ENCODE measurements around the gene WBP2. TPM values are rescaled to one million over a fixed set of nuclear protein-coding genes. Genes with fewer than 3 reads are reported as not detected.

The WBP2 gene
- total and polyA plus RNA-seq, 2 of the 8 experiments (the other 6 are each of a cell fraction or from before 2014, with no cell fraction given): 48.2 to 71.2 TPM

DNA sequence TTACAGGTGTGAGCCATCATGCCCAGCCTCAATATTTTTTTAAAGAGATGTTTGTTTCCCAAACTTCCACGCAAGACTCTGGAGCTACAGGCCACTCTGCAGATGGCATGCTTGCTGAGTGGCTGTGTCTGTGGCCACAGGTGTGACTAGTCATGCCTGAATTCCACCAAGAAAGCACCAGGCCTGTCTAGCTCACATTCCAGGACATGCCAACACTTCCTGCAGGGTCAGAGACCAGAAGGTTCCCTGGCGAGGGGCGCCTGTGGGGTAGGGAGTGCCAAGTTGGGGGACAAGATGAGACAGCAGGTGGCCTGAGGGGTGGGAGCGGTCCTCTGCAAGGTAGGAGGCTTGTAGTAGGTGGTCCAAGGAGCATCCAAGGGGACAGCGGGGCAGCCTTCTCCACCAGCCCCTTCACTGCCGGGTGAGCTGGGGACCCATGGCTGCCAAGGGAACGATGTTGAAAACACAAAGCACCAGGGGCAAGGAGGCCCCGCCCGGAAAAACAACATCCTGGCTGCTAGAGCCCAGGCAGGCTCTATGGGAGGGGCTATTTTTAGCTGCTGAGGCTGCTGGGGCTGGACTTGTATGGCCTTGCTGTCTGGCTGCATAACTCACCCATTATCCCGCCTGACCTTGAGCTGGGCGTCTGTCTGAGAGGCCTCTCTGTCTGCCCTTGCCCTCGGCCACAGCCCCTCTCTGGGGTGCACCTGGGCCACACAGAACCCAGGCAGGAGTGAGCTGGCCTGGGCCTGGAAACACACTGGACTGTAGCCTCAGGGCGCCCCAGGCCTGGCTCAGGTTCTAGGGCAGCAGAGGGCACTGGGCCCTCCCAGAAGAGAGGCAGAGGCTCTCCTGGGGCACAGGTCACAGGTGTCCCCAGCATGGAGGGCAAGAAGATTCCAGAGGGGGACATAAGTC lies 17.6 kb upstream of the WBP2 start:
- H2BK120ac ChIP-seq (replicated peaks; ENCODE audit: low read depth, low read length): no peak overlapping the region
- H3K18ac ChIP-seq (ENCODE audit: extremely low read depth, low read length): no peak overlapping the region
- TF ChIP-seq TEAD4 (IDR thresholded peaks at IDR 0.05; ENCODE audit: low read depth, low read length) (peak; percentile 20; the same call in 1 of the 2 replicates), RAD21 (IDR thresholded peaks at IDR 0.05 in 1 of 2, conservative IDR thresholded peaks at IDR 0.05 in 1 of 2; ENCODE audit: low read depth in 2 of 2, low read length in 2 of 2) (no peak)
- H3K79me1 ChIP-seq (ENCODE audit: low read depth, low read length): no peaks in the 10 kb centered on the region
- H3K36me3 ChIP-seq (ENCODE audit: control insufficient read depth in 2 of 4, insufficient read depth in 4 of 4, low read length in 3 of 4): no peaks in the 10 kb centered on the region
- peak overlapping the region; percentile 18; the same call in 1 of the 2 replicates for H3K27ac ChIP-seq (ENCODE audit: low read depth, low read length)
- peaks cover 0 to 24% (median 13%) of the 10 kb centered on the region in 4 experiments; a peak in 6 of 7 replicates for H3K4me1 ChIP-seq (replicated peaks in 1 of 4; ENCODE audit: control insufficient read depth in 3 of 4, insufficient read depth in 4 of 4, low read length in 3 of 4)
- 86% methylated on average over 13 of the region's 13 CpGs; no CpG with 5 or more reads in 1 of the 2 experiments for WGBS, 2 experiments (ENCODE audit: extremely low coverage in 1 of 2, insufficient coverage in 1 of 2, insufficient read length in 1 of 2, insufficient replicate concordance in 2 of 2, low coverage in 1 of 2, low lambda C conversion rate in 2 of 2, missing lambda C conversion rate in 1 of 2)
- H4K8ac ChIP-seq (ENCODE audit: extremely low read depth, insufficient read depth, low read length): peak overlapping the region; percentile 60
- no peak overlapping the region for H2BK12ac ChIP-seq (ENCODE audit: low read depth, low read length)
- peaks cover 5 to 16% (median 13%) of the 10 kb centered on the region in 4 experiments; a peak in 6 of 7 replicates for H3K27me3 ChIP-seq (replicated peaks in 1 of 4; ENCODE audit: control insufficient read depth in 3 of 4, extremely low read depth in 1 of 4, insufficient read depth in 3 of 4, low read length in 3 of 4)
- peak overlapping the region; percentile 12 for H2BK5ac ChIP-seq (ENCODE audit: low read depth, low read length)
- no peak overlapping the region for H3K14ac ChIP-seq (ENCODE audit: insufficient read length)
- no peak overlapping the region for H2AK5ac ChIP-seq (ENCODE audit: low read depth, low read length)
- POLR2A ChIA-PET (ENCODE audit: partially characterized antibody): interaction anchor here (1.1 to 12.1 kb wide), 4 partner anchors 11 to 97 kb away, joined by 3 to 143 read pairs (median 6); partner anchors contain the start of gene TRIM65
- no peaks in the 10 kb centered on the region for H4K20me1 ChIP-seq (replicated peaks in 1 of 2; ENCODE audit: control insufficient read depth in 1 of 2, insufficient read depth in 2 of 2, low read length in 2 of 2)
- H3K9me3 ChIP-seq (ENCODE audit: insufficient read depth in 2 of 2, low read depth in 1 of 2, low read length in 1 of 2): no peaks in the 10 kb centered on the region
- H4K5ac ChIP-seq (ENCODE audit: insufficient read length, low read depth, low read length): no peak overlapping the region
- no peak for FAIRE-seq
- DNase-seq (ENCODE audit: low read depth in 1 of 2, low spot score in 2 of 2): no peak
- H3K4me3 ChIP-seq (ENCODE audit: extremely low read depth in 1 of 4, insufficient read depth in 2 of 4, low read depth in 3 of 4, low read length in 4 of 4): no peak overlapping the region
- H3K4me2 ChIP-seq (ENCODE audit: insufficient read depth in 1 of 2, low read depth in 2 of 2, low read length in 2 of 2): no peak overlapping the region; a peak in 1 of 4 replicates
- peak overlapping the region; percentile 5 for H4K91ac ChIP-seq (replicated peaks; ENCODE audit: insufficient read length, low read length)
- no peaks in the 10 kb centered on the region for H3K79me2 ChIP-seq (ENCODE audit: control insufficient read depth in 1 of 2, insufficient read depth in 2 of 2, low read length in 2 of 2)
- no peak overlapping the region for H3K56ac ChIP-seq (replicated peaks; ENCODE audit: insufficient read length, low read depth, low read length)
- CTCF ChIA-PET (ENCODE audit: partially characterized antibody): interaction anchor here (0.8 to 11.3 kb wide), 10 partner anchors 11 to 147 kb away, joined by 3 to 157 read pairs (median 4); partner anchors contain the start of genes CDK3, MRPL38, TRIM65 and WBP2
- H2AFZ ChIP-seq (ENCODE audit: low read length): 0 out of 2 replicates have a peak overlapping the region, but pooled peaks have one; percentile 62
- no peak overlapping the region for H2BK20ac ChIP-seq (ENCODE audit: low read length)
- peaks cover 5% of the 10 kb centered on the region; the same call in 1 of the 2 replicates for H3K23me2 ChIP-seq (ENCODE audit: low read depth, low read length)
- no peak overlapping the region for H3K9ac ChIP-seq (replicated peaks in 1 of 4; ENCODE audit: extremely low read depth in 1 of 4, low read depth in 3 of 4, low read length in 3 of 4)
- no peak overlapping the region for H2BK15ac ChIP-seq (ENCODE audit: low read length)
- H3K4ac ChIP-seq (replicated peaks; ENCODE audit: insufficient read length, low read depth, low read length): no peak overlapping the region
- no peak overlapping the region for H3K23ac ChIP-seq (ENCODE audit: insufficient read length)
